Measurements from ENCODE around the gene INPP4A. TPM values are rescaled to one million over a fixed set of nuclear protein-coding genes. Genes with fewer than 3 reads are reported as not detected.

INPP4A gene
- polyA plus RNA-seq, 1 of the 3 experiments (the other 2 are of a cell fraction) = 15.0 TPM

- CTCF ChIA-PET = interaction anchor here (0.7 kb wide), 1 partner anchor 24 kb away, joined by 3 read pairs; no protein-coding TSS in a partner anchor
- TF ChIP-seq, protein P1, sequence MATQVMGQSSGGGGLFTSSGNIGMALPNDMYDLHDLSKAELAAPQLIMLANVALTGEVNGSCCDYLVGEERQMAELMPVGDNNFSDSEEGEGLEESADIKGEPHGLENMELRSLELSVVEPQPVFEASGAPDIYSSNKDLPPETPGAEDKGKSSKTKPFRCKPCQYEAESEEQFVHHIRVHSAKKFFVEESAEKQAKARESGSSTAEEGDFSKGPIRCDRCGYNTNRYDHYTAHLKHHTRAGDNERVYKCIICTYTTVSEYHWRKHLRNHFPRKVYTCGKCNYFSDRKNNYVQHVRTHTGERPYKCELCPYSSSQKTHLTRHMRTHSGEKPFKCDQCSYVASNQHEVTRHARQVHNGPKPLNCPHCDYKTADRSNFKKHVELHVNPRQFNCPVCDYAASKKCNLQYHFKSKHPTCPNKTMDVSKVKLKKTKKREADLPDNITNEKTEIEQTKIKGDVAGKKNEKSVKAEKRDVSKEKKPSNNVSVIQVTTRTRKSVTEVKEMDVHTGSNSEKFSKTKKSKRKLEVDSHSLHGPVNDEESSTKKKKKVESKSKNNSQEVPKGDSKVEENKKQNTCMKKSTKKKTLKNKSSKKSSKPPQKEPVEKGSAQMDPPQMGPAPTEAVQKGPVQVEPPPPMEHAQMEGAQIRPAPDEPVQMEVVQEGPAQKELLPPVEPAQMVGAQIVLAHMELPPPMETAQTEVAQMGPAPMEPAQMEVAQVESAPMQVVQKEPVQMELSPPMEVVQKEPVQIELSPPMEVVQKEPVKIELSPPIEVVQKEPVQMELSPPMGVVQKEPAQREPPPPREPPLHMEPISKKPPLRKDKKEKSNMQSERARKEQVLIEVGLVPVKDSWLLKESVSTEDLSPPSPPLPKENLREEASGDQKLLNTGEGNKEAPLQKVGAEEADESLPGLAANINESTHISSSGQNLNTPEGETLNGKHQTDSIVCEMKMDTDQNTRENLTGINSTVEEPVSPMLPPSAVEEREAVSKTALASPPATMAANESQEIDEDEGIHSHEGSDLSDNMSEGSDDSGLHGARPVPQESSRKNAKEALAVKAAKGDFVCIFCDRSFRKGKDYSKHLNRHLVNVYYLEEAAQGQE (IDR thresholded peaks at IDR 0.05; ENCODE audit: low read depth, low read length) = no peak
- TF ChIP-seq RAD21 (IDR thresholded peaks at IDR 0.05; ENCODE audit: low read length) (no peak), POLR2AphosphoS5 (IDR thresholded peaks at IDR 0.05; ENCODE audit: low read depth, low read length) (no peak)
- Histone ChIP-seq H3K9me2 (no peaks in the 10 kb centered on the region), H3K36me3 (replicated peaks in 1 of 2; ENCODE audit: control insufficient read depth in 1 of 2, insufficient read depth in 2 of 2, low read length in 1 of 2) (no peaks in the 10 kb centered on the region), H3K4me3 (ENCODE audit: low read depth in 2 of 2, low read length in 1 of 2) (no peak overlapping the region), H3K9me3 (no peaks in the 10 kb centered on the region), H3K9ac (no peak overlapping the region), H3K79me2 (ENCODE audit: insufficient read depth) (0 out of 2 replicates have a peak, but pooled peaks cover 11% of the 10 kb centered on the region), H3K4me1 (ENCODE audit: control insufficient read depth in 1 of 2, insufficient read depth in 2 of 2, low read depth in 1 of 2, low read length in 1 of 2) (peaks cover 0 to 2% of the 10 kb centered on the region in 2 experiments; a peak in 1 of 4 replicates), H4K20me1 (ENCODE audit: insufficient read depth) (no peaks in the 10 kb centered on the region), H3F3A (replicated peaks; ENCODE audit: insufficient read depth) (no peaks in the 10 kb centered on the region), H3K27ac (ENCODE audit: low read depth in 2 of 2, low read length in 1 of 2) (no peak overlapping the region), H2AFZ (ENCODE audit: low read depth) (no peak overlapping the region), H3K27me3 (ENCODE audit: insufficient read depth) (no peaks in the 10 kb centered on the region), H3K4me2 (no peak overlapping the region)
- 94% methylated on average over 8 of the region's 8 CpGs for WGBS (ENCODE audit: low lambda C conversion rate)
- DNase-seq = no peak
- POLR2A ChIA-PET = no interaction called here
Measured at GRCh38 chr2:98504381-98505109, 59.9 kb downstream of the INPP4A start.

DNA sequence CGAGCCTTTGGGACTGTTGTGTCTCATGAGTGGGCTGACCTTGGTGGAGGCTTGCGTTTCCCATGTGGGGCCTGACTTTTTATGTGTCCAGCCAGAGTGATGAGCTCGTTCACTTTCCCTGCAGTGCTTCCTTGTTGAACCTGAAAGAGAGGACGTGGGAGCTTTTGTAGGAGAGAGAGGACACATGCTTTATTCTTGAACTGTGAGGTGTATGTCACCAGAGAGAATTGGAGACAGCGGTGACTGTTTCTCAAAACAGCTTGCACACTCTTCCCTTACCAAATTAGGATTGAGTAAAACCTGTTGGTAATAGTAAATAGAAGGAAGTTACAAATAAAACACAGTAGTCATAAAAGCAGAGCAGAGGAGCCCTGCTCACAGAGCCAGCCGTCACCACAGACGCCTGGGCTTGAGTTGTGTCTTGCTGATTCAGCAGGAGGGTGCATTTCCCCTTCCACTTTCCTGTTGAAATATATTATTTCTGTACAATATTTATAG, 60.7 kb downstream of the INPP4A start:
- Histone ChIP-seq H3K27me3 (ENCODE audit: insufficient read depth) (no peaks in the 10 kb centered on the region), H3K4me2 (no peak overlapping the region), H3F3A (replicated peaks; ENCODE audit: insufficient read depth) (no peaks in the 10 kb centered on the region), H3K36me3 (replicated peaks in 1 of 2; ENCODE audit: control insufficient read depth in 1 of 2, insufficient read depth in 2 of 2, low read length in 1 of 2) (no peaks in the 10 kb centered on the region), H3K4me3 (ENCODE audit: low read depth in 2 of 2, low read length in 1 of 2) (no peak overlapping the region), H4K20me1 (ENCODE audit: insufficient read depth) (no peaks in the 10 kb centered on the region), H2AFZ (ENCODE audit: low read depth) (no peak overlapping the region), H3K9me3 (no peaks in the 10 kb centered on the region), H3K9me2 (no peaks in the 10 kb centered on the region), H3K4me1 (ENCODE audit: control insufficient read depth in 1 of 2, insufficient read depth in 2 of 2, low read depth in 1 of 2, low read length in 1 of 2) (peaks cover 0 to 2% of the 10 kb centered on the region in 2 experiments; a peak in 1 of 4 replicates), H3K9ac (no peak overlapping the region), H3K79me2 (ENCODE audit: insufficient read depth) (0 out of 2 replicates have a peak, but pooled peaks cover 11% of the 10 kb centered on the region), H3K27ac (ENCODE audit: low read depth in 2 of 2, low read length in 1 of 2) (no peak overlapping the region)
- no peak for DNase-seq
- TF ChIP-seq RXRA (IDR thresholded peaks at IDR 0.05; ENCODE audit: borderline replicate concordance, low read depth) (no peak), ELF1 (IDR thresholded peaks at IDR 0.05) (no peak)
- ChIA-PET CTCF (interaction anchor here (0.7 kb wide), 2 partner anchors 25 to 1876 kb away, joined by 3 read pairs; no protein-coding TSS in a partner anchor), POLR2A (no interaction called here)
- 91% methylated on average over 7 of the region's 7 CpGs for WGBS (ENCODE audit: low lambda C conversion rate)

Measured in SK-N-SH (cell line).